Retina (tissue), 1 donor: ENCODE results near the gene ATP6V1A.

Experiments used
- DNase-seq: peaks from one replicate; pipeline ENCODE4 v3.0.0-alpha.2; 2016

The ATP6V1A gene

DNA sequence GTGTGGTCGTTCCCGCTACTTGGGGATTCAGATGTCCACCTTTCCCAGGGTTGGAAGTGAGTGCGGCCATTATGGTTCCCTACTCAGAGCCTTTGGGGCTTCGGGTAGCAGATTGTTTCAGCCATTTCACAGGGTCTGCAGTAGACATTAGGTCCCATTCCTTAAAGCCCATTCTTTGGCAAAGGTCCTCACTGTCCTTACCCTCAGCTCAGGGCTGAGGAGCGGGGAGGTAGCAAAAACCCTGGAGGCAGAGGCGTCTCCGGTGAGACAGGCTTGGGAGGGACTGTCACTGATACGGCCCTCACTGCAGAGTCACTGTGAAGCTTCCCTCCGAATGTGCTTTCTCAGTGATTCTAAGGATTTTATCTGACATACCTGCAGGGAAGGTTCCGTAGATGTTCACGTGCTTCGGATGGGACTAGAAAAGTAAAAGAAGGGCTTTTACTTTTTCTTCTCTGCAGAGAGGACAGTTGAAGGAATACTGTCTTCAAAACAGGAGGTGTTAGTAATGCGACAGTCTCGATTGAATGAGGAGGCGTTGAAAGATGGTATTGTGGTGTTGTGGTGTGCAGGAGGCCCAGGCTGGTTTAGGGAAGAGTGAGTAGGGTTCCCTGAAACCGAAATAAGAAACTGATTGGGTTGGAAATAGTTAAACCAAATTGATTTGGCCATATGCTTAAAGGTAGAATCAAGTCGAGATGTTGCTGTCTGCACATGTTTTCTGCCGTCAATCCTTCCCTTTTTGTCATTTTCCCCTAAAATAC, 630 bp downstream of the ATP6V1A start:
- DNase-seq: no peak

DNA sequence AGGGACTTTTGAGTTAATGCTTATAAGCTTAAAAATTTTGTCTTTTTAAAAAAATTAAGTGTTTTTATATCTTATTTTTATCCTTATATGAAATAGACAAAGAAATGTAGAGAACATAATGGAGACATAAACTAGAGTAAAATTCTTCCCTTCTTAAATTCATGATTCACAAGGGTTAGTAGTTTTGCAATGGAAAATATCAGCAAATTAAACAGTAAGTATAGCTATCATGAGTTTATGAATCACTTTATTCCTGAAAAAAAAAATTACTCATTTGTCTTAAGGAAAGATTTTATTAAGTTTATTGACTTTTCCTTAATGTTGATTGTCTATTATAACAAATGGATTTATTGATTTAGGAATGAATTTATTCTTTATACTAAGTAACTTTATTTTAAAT, 4.3 kb downstream of the ATP6V1A start:
- DNase-seq: no peak

DNA sequence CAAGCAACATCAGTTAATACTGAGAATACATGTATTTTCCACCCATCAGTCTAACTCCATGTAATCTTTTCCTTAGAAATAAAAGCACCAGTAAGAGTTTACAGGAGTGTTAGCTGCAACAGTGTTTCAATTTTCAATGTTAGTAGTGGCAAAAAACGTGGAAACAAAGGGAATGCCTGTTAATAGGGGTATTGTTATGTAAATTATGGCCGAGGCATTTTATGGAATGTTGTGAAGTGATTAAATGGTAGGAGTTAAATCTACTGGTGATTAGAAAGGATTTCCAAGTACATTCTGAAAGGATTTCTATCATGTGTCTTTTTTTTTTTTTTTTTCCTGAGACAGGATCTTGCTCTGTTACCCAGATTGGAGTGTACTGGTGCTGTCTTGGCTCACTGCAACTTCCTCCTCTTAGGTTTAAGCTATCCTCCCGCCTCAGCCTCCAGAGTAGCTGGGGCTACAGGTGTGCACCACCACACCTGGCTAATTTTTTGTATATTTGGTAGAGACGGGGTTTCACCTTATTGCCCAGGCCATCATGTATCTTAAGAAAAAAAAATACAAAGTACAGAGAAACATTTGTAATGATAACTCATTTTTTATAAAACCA, 6.6 kb downstream of the ATP6V1A start:
- DNase-seq: no peak

DNA sequence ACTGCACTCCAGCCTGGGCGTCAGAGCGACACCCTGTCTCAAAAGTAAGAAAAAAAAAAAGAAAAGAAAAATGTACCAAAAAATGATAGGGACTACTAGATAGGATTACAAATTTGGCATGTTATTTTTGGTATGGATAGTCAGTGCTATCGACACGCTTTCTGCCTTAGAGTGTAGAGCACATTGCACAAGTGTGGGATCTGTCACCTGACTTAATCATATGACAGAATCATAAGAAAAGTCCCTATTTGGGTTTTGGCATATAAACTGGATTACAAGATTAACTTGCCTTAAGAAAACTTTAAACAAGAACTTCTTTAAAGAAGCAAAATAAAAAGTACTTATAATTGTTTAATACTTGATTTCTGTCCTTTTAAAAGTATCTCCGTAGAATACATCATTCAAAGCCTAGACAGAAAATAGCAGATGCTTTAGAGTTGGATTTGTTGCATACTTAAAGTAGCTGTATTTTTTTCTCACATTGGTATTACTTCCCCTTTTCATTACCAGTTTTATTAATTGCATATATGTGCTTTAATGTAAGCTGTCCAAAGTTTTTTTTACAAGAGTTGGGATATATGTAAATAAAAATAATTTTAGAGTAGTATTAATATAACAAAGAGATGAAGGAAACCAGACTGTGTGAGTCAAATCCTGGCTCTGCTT, 7.8 kb downstream of the ATP6V1A start:
- DNase-seq: no peak

DNA sequence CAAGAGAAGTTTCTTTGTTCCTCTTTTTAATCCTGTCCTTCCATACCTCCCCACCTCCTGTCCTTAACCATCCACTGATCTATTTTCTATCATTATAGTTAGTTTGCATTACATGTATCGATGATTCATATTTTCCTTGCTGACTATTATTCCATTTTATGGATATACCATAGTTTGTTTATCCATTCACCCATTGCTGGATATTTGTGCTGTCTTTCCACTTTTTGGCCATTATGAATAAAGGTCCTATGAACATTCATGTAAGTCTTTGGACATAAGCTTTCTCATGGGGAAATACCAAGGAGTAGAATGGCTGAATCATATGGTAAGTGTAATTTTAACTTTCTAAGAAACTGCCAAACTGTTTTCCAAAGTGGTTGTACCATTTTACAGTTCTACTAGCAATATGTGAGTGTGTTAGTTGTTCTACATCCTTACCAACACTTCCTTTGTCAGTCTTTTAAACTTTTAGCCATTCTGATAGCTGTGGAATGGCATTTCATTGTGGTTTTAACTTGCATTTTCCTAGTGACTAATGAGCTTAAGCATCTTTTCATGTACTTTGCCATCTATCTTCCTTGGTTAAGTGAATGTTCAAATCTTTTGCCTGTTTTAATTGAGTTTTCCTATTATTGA, 11.7 kb downstream of the ATP6V1A start:
- no peak for DNase-seq

DNA sequence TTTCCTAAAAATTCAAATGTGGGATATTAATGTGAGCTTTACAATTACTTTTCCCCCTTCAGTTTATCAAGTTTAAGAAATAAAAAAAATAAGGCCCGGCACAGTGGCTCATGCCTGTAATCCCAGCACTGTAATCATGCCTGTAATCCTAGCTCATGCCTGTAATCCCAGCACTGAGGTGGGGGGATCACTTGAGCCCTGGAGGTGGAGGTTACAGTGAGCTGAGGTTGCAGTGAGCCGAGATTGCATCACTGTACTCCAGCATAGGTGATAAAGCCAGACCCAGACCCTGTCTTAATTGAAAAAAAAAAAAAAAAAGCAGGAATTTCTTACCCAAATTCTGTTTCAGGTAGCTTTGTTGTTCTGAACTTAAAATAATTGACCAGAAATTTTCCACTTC, 17.9 kb downstream of the ATP6V1A start:
- no peak for DNase-seq

DNA sequence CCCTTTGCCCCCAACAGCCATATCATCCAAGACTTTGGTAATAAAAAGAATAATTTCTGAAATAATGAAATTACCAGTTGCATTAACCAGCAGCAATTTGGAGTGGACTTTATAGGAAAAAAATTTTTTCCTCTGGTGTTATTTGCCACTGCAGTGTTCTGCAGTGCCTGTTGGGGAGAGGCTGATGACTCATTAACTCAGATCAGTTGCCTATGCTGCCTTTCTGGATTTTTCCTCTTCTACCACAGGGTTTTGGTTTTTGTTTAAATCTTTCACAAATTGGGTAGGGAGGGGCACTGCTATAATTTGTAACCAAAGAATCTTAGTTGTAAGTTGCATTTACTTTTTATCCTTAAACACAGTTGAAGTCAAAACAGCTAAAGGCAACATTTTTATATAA, 22.7 kb downstream of the ATP6V1A start:
- no peak for DNase-seq

DNA sequence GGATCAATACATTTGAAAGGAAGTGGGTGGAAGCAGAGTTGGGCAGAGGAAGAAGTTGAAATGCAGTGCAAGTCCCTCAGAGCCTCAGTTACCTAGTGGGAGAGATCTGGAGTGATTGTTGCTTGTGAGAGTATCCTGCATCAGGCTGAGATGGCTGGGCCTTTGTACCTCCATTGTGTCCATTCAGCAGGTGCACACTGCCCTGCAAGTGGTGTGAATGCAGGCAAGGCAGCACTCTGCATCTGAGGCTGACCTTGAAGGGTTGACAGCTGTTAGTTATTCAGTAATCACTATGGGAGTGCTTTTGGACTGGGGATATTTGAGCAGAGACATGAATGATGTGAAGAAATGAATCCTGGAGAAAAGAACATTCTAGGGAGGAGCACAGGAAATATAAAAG, 25.2 kb downstream of the ATP6V1A start:
- no peak for DNase-seq

DNA sequence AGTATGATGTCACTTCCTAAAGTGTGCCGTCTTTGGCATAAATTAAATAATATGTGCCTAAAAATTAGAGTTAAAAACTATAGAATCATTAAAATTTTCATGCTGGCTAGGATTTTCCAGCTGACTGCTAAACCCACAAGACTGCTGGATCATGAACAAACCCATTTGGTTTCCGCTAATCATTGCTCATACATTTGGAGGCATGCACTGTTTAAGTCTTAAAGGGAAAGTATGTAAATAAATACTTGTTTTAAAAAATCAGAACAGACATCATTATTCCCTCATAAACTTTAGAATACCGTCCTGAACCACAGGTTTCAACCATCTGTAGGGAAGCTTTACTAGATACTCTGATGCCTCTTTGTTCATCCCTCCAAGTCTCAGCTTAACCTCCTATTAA, 26.5 kb downstream of the ATP6V1A start:
- DNase-seq: no peak

DNA sequence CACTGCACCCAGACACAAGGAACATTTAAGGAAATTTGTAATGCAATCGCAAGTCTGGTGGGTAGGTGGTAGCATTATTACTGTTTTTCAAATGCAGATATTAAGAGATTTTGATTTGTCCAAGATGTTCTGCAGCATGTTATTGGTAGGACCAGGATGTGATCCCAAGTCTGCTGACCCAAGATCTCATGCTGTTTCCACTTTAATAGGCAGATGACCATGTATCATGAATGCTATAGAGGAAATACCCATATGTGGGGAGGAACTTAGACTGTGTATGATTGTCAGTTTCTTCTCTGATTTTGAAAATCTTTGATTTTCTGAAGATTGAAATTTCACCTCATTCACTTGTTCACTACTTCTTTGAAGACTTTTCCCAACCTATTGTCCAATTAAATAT, 28.7 kb downstream of the ATP6V1A start:
- DNase-seq: no peak

DNA sequence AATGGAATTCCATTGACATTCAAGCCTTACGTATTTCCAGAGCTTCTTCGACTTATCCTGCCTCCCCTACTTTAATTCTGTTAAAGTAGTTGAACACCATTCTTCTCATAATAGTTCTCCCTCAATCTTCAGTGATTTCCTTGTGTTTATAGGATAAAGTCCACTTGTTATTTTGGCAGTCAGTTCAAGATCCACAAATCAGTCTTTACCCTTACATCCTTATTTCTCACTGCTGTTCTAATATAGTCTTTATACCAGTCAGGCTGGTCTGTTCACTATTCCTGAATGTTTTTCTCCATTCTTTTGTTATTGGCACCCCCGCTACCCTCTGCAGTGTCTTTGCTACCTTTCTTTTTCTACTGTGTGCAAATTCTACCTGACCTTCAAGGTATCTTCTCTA, 29.7 kb downstream of the ATP6V1A start:
- DNase-seq: no peak

DNA sequence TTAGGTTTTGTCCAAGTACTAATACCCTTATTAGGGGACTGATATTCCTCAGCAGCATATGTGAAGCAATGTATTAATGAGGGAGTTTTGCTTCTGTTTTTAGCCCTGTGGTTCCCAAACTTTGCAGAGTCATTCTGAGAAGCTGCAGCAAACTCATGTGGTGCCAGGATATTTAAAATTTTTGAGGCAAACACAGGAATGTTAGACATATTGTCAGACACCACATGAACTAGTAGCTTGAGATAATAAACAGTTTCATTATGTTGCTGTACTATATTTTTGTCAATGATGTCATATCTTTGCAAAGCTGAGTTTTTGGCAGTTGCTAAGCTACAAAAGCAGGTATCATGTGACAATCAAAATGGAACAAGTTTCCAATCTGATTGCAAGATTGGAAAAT, 36.6 kb downstream of the ATP6V1A start:
- no peak for DNase-seq

DNA sequence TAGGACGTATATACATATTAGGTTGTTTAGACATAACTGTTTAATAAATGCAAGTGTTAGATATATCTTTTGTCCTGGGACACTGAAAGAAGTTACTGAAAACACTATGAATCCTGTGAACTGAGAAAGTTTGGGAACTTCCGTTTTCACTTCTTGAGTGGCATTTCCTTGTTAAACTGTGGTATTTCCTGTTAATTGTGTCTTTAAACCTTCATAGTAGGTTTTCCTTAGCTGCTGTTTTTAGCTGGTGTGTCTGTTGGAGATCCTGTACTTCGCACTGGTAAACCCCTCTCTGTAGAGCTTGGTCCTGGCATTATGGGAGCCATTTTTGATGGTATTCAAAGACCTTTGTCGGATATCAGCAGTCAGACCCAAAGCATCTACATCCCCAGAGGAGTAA, 37.1 kb downstream of the ATP6V1A start:
- no peak for DNase-seq

DNA sequence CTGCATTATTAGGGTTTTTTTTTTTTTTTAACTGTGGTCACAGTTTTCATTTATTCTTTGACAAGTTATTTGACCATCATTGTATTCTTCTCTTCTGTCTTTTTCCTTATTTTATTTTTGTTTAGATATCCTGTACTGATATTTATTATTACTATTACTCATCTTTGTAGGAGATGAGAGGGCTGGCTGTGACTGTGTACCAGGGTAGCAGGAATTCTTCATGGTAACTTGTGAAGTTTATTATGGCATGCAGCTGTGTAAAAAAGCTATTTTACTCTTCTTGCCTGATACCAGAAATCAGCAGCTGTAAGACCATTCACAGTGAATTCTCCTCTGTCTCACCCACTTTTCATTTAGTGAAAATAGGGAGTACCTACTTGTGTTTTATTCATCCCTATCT, 44.5 kb downstream of the ATP6V1A start:
- no peak for DNase-seq

DNA sequence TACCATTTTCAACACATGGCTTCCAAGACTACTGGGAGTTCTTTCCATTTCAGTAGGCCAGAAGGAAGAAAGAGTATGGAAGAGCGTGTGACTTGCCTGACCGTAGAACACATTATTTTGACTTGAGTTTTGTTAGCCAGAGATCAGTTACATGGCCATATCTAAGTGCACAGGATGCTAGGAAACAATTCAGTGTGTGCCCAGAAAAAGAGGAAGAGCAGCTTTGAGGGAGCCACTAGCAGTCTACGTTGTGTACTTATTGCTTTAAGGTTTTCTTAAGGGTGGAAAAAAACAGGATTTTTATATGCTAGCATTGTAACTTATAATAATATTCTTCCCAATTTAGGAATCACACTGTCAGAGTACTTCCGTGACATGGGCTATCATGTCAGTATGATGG, 47.7 kb downstream of the ATP6V1A start:
- no peak for DNase-seq

DNA sequence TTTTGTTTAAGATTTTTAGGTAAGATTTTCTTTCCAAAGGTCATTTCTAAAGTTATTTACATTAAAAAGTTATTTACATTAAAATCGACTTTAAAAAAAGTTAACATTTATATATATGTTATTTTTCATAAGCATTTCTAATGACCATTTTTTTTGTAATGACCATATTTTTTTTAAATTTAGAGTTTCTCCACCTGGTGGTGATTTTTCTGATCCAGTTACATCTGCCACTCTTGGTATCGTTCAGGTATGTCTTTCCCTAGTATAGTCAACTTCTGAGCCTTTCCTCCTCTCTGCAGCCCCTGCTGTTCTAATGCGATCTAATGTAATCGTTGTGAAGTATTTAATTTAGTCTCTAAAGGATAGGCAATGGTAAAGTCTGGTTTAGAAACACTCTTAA, 48.9 kb downstream of the ATP6V1A start:
- no peak for DNase-seq

DNA sequence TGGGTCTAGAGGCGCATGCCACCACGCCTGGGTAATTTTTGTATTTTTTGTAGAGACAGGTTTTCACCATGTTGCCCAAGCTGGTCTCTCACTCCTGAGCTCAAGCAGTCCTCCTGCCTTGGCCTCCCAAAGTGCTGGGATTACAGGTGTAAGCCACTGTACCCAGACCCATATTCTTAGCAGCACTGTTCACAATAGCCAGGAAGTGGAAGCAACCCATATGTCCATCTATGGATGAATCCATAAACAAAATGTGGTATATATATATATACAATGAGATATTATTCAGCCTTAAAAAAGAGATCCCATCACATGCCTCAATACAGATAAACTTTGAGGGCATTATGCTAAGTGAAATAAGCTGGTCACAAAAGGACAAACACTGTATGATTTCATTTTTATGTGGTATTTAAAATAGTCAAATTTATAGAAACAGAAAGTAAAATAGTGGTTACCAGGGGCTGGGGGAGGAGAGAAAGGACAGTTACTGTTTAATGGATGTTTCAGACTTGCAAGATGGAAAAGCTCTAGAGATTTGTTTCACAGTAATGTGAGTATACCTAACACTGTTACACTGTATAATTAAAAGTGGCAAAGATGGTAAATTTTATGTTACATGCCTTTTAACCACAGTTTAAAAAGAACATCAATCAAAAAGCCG, 56.1 kb downstream of the ATP6V1A start:
- DNase-seq: no peak

DNA sequence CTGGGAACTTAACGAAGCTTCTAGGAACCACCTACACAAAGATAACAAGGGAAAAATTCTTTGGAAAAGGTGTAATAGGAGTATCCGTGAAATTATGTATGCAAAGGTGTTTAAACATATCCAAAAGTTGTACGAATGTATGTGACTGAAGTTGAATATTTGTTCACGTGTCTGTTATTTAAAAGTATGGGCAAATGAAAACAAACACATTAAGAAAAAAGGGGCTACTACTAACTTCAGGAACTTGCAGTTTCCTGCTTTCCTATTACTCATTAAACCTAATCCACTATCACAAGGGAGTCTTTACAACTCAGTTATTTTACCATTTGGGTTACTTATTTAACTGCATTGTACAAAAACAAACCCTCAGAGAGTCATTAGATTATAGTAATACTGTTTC, 57.8 kb downstream of the ATP6V1A start:
- no peak for DNase-seq

DNA sequence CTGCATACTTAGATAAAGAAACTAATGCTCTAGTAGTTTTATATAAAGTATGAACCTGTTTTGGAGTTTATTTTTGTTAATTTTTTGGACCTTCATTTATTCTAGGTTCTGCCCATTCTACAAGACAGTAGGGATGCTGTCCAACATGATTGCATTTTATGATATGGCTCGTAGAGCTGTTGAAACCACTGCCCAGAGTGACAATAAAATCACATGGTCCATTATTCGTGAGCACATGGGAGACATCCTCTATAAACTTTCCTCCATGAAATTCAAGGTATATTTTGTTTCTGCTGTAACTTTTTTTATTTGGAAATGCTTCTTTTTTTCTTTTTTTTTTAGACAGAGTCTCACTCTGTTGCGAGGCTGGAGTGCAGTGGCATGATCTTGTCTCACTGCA, 58.4 kb downstream of the ATP6V1A start:
- no peak for DNase-seq

DNA sequence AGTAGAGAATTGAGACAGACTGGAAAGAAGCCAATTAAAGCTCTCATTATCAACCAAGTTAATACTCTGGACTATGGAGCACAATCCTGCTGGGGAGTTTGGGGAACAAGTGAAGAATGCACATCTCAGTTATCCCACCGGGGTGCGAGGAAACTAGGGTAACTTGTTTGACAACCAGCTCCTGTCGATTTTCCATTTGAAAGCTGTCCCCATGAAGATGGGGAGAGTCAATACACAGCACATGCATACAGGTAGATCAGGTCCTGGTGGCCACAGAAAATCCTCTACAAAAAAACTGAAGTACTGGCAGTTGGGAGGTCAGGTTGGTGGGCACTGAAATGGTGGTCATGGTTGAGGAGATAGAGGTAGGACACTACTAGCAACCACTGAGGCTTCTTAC, 66.0 kb downstream of the ATP6V1A start:
- DNase-seq: no peak

DNA sequence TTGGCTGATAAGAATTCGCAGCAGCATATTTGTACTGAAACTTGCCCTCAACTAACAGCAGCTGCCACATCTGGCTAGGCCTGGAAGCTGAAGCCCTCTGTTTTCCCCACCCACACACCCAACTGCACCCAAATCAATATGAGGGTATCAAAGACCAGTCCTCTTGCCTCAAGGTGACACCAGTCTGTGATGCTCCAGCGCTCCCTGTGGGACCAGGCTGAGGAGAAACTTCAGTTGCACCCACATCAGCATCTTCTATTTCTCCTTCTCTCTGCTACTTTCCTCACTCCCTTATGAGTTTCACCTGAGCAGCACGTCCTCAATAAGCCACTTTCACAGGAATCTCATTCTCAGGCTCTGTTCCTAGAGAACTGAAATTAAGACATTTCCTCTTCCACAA, 73.0 kb downstream of the ATP6V1A start:
- DNase-seq: no peak

DNA sequence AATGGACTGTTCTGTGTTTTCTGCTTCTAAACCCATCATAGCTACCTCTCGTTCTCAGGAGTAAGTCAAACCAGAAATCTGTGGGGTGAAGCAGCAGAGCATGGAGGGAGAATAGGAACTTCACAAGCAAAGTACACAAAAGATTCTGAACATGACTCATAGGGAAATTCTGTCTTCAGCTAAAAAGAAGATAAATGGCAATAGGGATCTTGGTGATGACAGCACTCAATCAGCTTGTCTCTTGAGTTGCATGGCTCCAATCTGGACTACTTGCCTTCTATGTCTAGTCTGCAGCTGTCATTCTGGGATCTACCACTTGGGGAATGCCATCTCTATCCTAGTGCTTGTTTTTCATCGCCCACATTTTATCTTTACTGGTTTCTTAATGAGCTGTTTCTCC, 78.3 kb downstream of the ATP6V1A start:
- no peak for DNase-seq

DNA sequence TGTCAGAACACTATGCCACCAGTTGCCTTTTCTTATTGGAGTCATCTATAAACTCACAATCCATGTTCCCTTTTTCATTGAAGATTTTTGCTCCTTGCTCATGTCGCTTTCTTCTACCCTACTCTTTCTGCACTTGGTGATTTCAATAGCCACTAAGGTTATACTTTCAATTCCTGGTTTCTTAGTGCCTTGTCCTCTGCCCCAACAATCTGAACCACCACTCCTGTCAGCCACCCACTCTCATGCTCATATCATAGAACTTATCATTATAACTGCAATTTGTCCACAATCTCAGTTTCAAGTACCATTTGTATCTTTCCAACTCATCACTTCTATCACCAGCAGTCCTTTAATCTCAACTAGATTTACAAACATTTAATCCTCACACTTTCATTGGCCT, 81.8 kb downstream of the ATP6V1A start:
- no peak for DNase-seq
